ENCODE results near the gene CCND2. TPM values are rescaled to one million over a fixed set of nuclear protein-coding genes. Genes with fewer than 3 reads are reported as not detected.
"Not testable (repeated sequence)": the region's sequence is repeated elsewhere in the genome, so short reads cannot be mapped to it uniquely, and the experiment has no call there.

CCND2 gene
- 26.9 TPM for polyA plus RNA-seq (2013, experiment 1 of 2; ENCODE audit: insufficient read length)
- 33.6 TPM for polyA plus RNA-seq (2013, experiment 2 of 2; ENCODE audit: insufficient read length)

- peak; percentile 90 for DNase-seq
Measured at GRCh38 chr12:4273652-4274395, at the start of gene CCND2. TSS of gene CCND2 (plus strand) at chr12:4273762. CDS start at chr12:4274041, 279 bp downstream.

GRCh38 chr12:4224206-4224889, 49.2 kb upstream of the CCND2 start:
- no peak for DNase-seq

- DNase-seq, result no peak
Measured at GRCh38 chr12:4225571-4225970, 48.0 kb upstream of the CCND2 start.

- no peak for DNase-seq
Measured at GRCh38 chr12:4227046-4227445, 46.5 kb upstream of the CCND2 start.

- DNase-seq, result no peak
Measured at GRCh38 chr12:4228122-4228580, 45.4 kb upstream of the CCND2 start.

- no peak for DNase-seq
Measured at GRCh38 chr12:4230526-4230925, 43.0 kb upstream of the CCND2 start.

GRCh38 chr12:4238577-4238976, 35.0 kb upstream of the CCND2 start:
- DNase-seq, result no peak

GRCh38 chr12:4239746-4240145, 33.8 kb upstream of the CCND2 start:
- no peak for DNase-seq

- DNase-seq, result no peak
Measured at GRCh38 chr12:4240161-4240783, 33.3 kb upstream of the CCND2 start.

- no peak for DNase-seq
Measured at GRCh38 chr12:4240981-4241380, 32.6 kb upstream of the CCND2 start.

GRCh38 chr12:4241592-4241991, 32.0 kb upstream of the CCND2 start:
- no peak for DNase-seq

- no peak for DNase-seq
Measured at GRCh38 chr12:4242595-4242994, 31.0 kb upstream of the CCND2 start.

GRCh38 chr12:4243091-4243490, 30.5 kb upstream of the CCND2 start:
- no peak for DNase-seq

GRCh38 chr12:4243491-4244100, 30.0 kb upstream of the CCND2 start:
- not testable (repeated sequence) for DNase-seq

- DNase-seq, result no peak
Measured at GRCh38 chr12:4244868-4245267, 28.7 kb upstream of the CCND2 start.

GRCh38 chr12:4245446-4245845, 28.1 kb upstream of the CCND2 start:
- no peak for DNase-seq

GRCh38 chr12:4246116-4246515, 27.4 kb upstream of the CCND2 start:
- DNase-seq, result no peak

- DNase-seq, result no peak
Measured at GRCh38 chr12:4250691-4251090, 22.9 kb upstream of the CCND2 start.

GRCh38 chr12:4251216-4251891, 22.2 kb upstream of the CCND2 start:
- no peak for DNase-seq

GRCh38 chr12:4251967-4252366, 21.6 kb upstream of the CCND2 start:
- DNase-seq, result no peak

GRCh38 chr12:4252601-4253000, 21.0 kb upstream of the CCND2 start:
- no peak for DNase-seq

GRCh38 chr12:4256043-4256826, 17.3 kb upstream of the CCND2 start:
- no peak for DNase-seq

All from fibroblast of skin of scalp (primary cell).